HEK293 (cell line): ENCODE measurements around the gene MRRF.

ENCODE experiments used
- CTCF ChIA-PET: fragments of 350-600 bp; formaldehyde crosslinking; extraction: SDS; loops from one replicate; lab custom pipeline; 2021; ENCODE audit warnings: antibody characterized with exemption; lab: Yijun Ruan, JAX
- POLR2A ChIA-PET: fragments of 300-600 bp; formaldehyde crosslinking; extraction: SDS; loops from one replicate; lab custom pipeline; 2020; ENCODE audit warnings: antibody characterized with exemption, inconsistent platforms; lab: Yijun Ruan, JAX
- H3K27ac ChIP-seq: fragments of 200-500 bp; sonication (Bioruptor generic); 2 replicates; pipeline ENCODE4 v1.5.1; 2014; ENCODE audit warnings: low read depth, low read length, control low read depth, inconsistent platforms; ENCODE audit errors: extremely low read depth
- H3K36me3 ChIP-seq, 2 experiments: fragments of 200-500 bp in 1 of 2; sonication (Bioruptor generic) in 1 of 2; 1 replicate in 1 of 2; 2 replicates in 1 of 2; pipeline ENCODE4 v1.5.1; 2014 to 2017; ENCODE audit warnings: inconsistent platforms in 2 of 2, low read length in 2 of 2; ENCODE audit not compliant: control insufficient read depth in 2 of 2, insufficient read depth in 1 of 2
- H3K4me1 ChIP-seq: fragments of 200-500 bp; sonication (Bioruptor generic); 2 replicates; pipeline ENCODE4 v1.5.1; 2014; ENCODE audit warnings: mild to moderate bottlenecking, low read length, inconsistent platforms; ENCODE audit not compliant: control insufficient read depth, insufficient read depth
- H3K4me3 ChIP-seq: 2 replicates; pipeline ENCODE4 v1.5.1; 2011; ENCODE audit warnings: low read depth, mild to moderate bottlenecking, control low read depth, low read length, moderate library complexity
- H3K9me3 ChIP-seq: fragments of 200-500 bp; sonication (Bioruptor generic); 2 replicates; pipeline ENCODE4 v1.5.1; 2014; ENCODE audit warnings: low read depth, low read length, inconsistent platforms; ENCODE audit not compliant: control insufficient read depth, insufficient read depth
- BCL6B ChIP-seq: fragments of 450-650 bp; formaldehyde crosslinking; IDR thresholded peaks from 2 replicates; pipeline ENCODE4 v1.5.1; 2017; ENCODE audit warnings: missing biosample characterization, missing genetic modification characterization
- RBAK ChIP-seq: fragments of 450-650 bp; formaldehyde crosslinking; IDR thresholded peaks from 2 replicates; pipeline ENCODE4 v1.5.1; 2016; ENCODE audit warnings: missing biosample characterization, missing genetic modification characterization
- SALL2 ChIP-seq: fragments of 450-650 bp; formaldehyde crosslinking; IDR thresholded peaks from 2 replicates; pipeline ENCODE4 v1.5.0; 2017; ENCODE audit warnings: missing biosample characterization, mild to moderate bottlenecking, missing genetic modification characterization, borderline replicate concordance
- ZBTB20 ChIP-seq: fragments of 450-650 bp; formaldehyde crosslinking; IDR thresholded peaks from 2 replicates; pipeline ENCODE4 v1.5.1; 2016; ENCODE audit warnings: missing biosample characterization, missing genetic modification characterization
- ZNF423 ChIP-seq: fragments of 450-650 bp; formaldehyde crosslinking; IDR thresholded peaks from 2 replicates; pipeline ENCODE4 v1.5.1; 2016; ENCODE audit warnings: missing biosample characterization, missing genetic modification characterization
- ZNF530 ChIP-seq: fragments of 450-650 bp; formaldehyde crosslinking; IDR thresholded peaks from 2 replicates; pipeline ENCODE4 v1.5.1; 2016; ENCODE audit warnings: low read depth, missing biosample characterization, missing genetic modification characterization
- ZNF600 ChIP-seq: fragments of 450-650 bp; formaldehyde crosslinking; IDR thresholded peaks from 2 replicates; pipeline ENCODE4 v1.5.1; 2016; ENCODE audit warnings: missing biosample characterization, missing genetic modification characterization
- ZNF621 ChIP-seq: fragments of 450-650 bp; formaldehyde crosslinking; IDR thresholded peaks from 2 replicates; pipeline ENCODE4 v1.5.1; 2017; ENCODE audit warnings: missing biosample characterization, missing genetic modification characterization
- ZNF645 ChIP-seq: fragments of 450-650 bp; formaldehyde crosslinking; IDR thresholded peaks from 2 replicates; pipeline ENCODE4; 2016; ENCODE audit warnings: missing biosample characterization, missing genetic modification characterization
- ZNF747 ChIP-seq: fragments of 450-650 bp; formaldehyde crosslinking; IDR thresholded peaks from 2 replicates; pipeline ENCODE4 v1.5.1; 2016; ENCODE audit warnings: missing biosample characterization, missing genetic modification characterization
- ZNF830 ChIP-seq: fragments of 450-650 bp; IDR thresholded peaks from 2 replicates; pipeline ENCODE4 v1.5.0; 2018; ENCODE audit warnings: missing biosample characterization, missing genetic modification characterization, low read depth, mild to moderate bottlenecking, moderate library complexity
- ZSCAN23 ChIP-seq: fragments of 450-650 bp; formaldehyde crosslinking; IDR thresholded peaks from 2 replicates; pipeline ENCODE4 v1.5.1; 2016; ENCODE audit warnings: missing biosample characterization, missing genetic modification characterization
- TF ChIP-seq, protein P1 (sequence below): fragments of 450-650 bp; formaldehyde crosslinking; conservative IDR thresholded peaks from 2 replicates; pipeline ENCODE4 v1.5.1; 2016; ENCODE audit warnings: low read depth, missing biosample characterization, missing genetic modification characterization
- TF ChIP-seq, protein P2 (sequence below): fragments of 450-650 bp; formaldehyde crosslinking; IDR thresholded peaks from 2 replicates; pipeline ENCODE4 v1.5.0; 2017; ENCODE audit warnings: missing biosample characterization, missing genetic modification characterization, borderline replicate concordance
- TF ChIP-seq, protein P3 (sequence below): fragments of 450-650 bp; formaldehyde crosslinking; IDR thresholded peaks from 2 replicates; pipeline ENCODE4 v1.5.1; 2016; ENCODE audit warnings: missing biosample characterization, missing genetic modification characterization
- TF ChIP-seq, protein P4 (sequence below): fragments of 450-650 bp; IDR thresholded peaks from 2 replicates; pipeline ENCODE4 v1.5.1; 2018; ENCODE audit warnings: missing biosample characterization, mild to moderate bottlenecking, missing genetic modification characterization
- TF ChIP-seq, protein P5 (sequence below): fragments of 450-650 bp; formaldehyde crosslinking; IDR thresholded peaks from 2 replicates; pipeline ENCODE4 v1.5.1; 2016; ENCODE audit warnings: missing biosample characterization, missing genetic modification characterization
- TF ChIP-seq, protein P6 (sequence below): fragments of 450-650 bp; formaldehyde crosslinking; IDR thresholded peaks from 2 replicates; pipeline ENCODE4 v1.5.1; 2016; ENCODE audit warnings: missing biosample characterization, missing genetic modification characterization

The MRRF gene

DNA sequence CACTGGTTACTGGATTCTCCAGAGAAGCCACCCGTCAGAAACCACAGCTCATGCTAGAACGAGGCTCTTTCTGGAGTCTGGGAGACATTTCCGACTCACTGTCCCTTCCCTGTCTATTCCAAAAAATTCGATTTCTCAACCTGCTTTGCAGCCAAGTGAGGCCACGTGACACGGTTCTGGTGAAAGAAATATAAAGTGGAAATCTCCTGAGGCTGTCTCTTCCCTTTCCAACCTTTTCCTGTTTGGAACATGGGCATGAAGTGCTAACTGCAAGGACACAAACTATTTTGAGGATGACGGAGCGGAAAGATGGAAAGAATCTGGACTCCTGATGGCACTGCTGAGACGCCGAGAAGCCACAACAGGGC, 100.1 kb downstream of the MRRF start (continued):
- no peak for TF ChIP-seq ZBTB20 (tag by site-specific recombination)
- no peak for TF ChIP-seq ZNF423
- TF ChIP-seq, all 188 proteins: peak for 0

DNA sequence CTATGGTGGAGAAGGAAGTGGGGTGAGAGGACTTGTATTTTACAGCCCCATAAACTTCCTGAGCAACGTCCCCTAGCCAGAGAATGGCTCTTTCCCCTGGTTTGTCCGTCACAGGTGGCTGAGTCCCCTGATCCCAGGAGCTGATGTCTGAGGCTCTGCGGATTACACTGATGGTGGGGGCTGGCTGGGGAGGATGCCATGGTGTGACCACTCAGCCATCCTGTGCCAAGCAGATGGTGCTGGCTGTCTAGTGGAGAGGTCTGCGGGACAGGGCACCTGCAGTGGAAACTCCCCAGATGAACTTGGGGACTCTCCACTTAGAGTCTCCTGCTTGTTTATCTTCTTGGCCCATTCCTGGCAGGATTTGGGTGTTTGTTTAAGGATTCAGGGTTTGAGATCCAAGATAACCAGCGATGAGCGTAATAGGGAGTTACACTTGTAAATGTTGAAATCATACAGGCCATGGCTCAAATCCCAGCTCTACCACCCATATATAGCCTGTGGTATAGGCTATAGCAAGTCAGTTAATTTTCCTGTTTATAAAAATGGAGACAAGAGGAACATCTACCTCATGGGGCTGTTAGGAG, 101.5 kb downstream of the MRRF start:
- no peaks in the 10 kb centered on the region for H3K36me3 ChIP-seq
- no peak overlapping the region for H3K27ac ChIP-seq
- no peaks in the 10 kb centered on the region for H3K9me3 ChIP-seq
- CTCF ChIA-PET = interaction anchor here (0.6 to 1.2 kb wide), 3 partner anchors 16 to 266 kb away, joined by 3 to 9 read pairs (median 4); no protein-coding TSS in a partner anchor
- no peak overlapping the region for H3K4me3 ChIP-seq
- H3K4me1 ChIP-seq = no peaks in the 10 kb centered on the region
- POLR2A ChIA-PET = no interaction called here
- TF ChIP-seq ZNF530 (tag by site-specific recombination) = no peak
- TF ChIP-seq ZNF645 (tag by site-specific recombination) = no peak
- TF ChIP-seq, protein P1, sequence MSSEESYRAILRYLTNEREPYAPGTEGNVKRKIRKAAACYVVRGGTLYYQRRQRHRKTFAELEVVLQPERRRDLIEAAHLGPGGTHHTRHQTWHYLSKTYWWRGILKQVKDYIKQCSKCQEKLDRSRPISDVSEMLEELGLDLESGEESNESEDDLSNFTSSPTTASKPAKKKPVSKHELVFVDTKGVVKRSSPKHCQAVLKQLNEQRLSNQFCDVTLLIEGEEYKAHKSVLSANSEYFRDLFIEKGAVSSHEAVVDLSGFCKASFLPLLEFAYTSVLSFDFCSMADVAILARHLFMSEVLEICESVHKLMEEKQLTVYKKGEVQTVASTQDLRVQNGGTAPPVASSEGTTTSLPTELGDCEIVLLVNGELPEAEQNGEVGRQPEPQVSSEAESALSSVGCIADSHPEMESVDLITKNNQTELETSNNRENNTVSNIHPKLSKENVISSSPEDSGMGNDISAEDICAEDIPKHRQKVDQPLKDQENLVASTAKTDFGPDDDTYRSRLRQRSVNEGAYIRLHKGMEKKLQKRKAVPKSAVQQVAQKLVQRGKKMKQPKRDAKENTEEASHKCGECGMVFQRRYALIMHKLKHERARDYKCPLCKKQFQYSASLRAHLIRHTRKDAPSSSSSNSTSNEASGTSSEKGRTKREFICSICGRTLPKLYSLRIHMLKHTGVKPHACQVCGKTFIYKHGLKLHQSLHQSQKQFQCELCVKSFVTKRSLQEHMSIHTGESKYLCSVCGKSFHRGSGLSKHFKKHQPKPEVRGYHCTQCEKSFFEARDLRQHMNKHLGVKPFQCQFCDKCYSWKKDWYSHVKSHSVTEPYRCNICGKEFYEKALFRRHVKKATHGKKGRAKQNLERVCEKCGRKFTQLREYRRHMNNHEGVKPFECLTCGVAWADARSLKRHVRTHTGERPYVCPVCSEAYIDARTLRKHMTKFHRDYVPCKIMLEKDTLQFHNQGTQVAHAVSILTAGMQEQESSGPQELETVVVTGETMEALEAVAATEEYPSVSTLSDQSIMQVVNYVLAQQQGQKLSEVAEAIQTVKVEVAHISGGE = no peak
- TF ChIP-seq BCL6B (tag by site-specific recombination) = no peak
- TF ChIP-seq, protein P2, sequence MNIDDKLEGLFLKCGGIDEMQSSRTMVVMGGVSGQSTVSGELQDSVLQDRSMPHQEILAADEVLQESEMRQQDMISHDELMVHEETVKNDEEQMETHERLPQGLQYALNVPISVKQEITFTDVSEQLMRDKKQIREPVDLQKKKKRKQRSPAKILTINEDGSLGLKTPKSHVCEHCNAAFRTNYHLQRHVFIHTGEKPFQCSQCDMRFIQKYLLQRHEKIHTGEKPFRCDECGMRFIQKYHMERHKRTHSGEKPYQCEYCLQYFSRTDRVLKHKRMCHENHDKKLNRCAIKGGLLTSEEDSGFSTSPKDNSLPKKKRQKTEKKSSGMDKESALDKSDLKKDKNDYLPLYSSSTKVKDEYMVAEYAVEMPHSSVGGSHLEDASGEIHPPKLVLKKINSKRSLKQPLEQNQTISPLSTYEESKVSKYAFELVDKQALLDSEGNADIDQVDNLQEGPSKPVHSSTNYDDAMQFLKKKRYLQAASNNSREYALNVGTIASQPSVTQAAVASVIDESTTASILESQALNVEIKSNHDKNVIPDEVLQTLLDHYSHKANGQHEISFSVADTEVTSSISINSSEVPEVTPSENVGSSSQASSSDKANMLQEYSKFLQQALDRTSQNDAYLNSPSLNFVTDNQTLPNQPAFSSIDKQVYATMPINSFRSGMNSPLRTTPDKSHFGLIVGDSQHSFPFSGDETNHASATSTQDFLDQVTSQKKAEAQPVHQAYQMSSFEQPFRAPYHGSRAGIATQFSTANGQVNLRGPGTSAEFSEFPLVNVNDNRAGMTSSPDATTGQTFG (tag by site-specific recombination) = no peak
- TF ChIP-seq ZNF621 (tag by site-specific recombination) = no peak
- TF ChIP-seq, protein P3, sequence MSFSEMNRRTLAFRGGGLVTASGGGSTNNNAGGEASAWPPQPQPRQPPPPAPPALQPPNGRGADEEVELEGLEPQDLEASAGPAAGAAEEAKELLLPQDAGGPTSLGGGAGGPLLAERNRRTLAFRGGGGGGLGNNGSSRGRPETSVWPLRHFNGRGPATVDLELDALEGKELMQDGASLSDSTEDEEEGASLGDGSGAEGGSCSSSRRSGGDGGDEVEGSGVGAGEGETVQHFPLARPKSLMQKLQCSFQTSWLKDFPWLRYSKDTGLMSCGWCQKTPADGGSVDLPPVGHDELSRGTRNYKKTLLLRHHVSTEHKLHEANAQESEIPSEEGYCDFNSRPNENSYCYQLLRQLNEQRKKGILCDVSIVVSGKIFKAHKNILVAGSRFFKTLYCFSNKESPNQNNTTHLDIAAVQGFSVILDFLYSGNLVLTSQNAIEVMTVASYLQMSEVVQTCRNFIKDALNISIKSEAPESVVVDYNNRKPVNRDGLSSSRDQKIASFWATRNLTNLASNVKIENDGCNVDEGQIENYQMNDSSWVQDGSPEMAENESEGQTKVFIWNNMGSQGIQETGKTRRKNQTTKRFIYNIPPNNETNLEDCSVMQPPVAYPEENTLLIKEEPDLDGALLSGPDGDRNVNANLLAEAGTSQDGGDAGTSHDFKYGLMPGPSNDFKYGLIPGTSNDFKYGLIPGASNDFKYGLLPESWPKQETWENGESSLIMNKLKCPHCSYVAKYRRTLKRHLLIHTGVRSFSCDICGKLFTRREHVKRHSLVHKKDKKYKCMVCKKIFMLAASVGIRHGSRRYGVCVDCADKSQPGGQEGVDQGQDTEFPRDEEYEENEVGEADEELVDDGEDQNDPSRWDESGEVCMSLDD = no peak
- TF ChIP-seq ZNF747 = no peak
- TF ChIP-seq ZNF830 = no peak
- no peak for TF ChIP-seq SALL2
- no peak for TF ChIP-seq ZNF600 (tag by site-specific recombination)
- TF ChIP-seq, protein P4, sequence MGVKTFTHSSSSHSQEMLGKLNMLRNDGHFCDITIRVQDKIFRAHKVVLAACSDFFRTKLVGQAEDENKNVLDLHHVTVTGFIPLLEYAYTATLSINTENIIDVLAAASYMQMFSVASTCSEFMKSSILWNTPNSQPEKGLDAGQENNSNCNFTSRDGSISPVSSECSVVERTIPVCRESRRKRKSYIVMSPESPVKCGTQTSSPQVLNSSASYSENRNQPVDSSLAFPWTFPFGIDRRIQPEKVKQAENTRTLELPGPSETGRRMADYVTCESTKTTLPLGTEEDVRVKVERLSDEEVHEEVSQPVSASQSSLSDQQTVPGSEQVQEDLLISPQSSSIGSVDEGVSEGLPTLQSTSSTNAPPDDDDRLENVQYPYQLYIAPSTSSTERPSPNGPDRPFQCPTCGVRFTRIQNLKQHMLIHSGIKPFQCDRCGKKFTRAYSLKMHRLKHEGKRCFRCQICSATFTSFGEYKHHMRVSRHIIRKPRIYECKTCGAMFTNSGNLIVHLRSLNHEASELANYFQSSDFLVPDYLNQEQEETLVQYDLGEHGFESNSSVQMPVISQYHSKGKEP (tag by site-specific recombination) = no peak
- TF ChIP-seq, protein P5, sequence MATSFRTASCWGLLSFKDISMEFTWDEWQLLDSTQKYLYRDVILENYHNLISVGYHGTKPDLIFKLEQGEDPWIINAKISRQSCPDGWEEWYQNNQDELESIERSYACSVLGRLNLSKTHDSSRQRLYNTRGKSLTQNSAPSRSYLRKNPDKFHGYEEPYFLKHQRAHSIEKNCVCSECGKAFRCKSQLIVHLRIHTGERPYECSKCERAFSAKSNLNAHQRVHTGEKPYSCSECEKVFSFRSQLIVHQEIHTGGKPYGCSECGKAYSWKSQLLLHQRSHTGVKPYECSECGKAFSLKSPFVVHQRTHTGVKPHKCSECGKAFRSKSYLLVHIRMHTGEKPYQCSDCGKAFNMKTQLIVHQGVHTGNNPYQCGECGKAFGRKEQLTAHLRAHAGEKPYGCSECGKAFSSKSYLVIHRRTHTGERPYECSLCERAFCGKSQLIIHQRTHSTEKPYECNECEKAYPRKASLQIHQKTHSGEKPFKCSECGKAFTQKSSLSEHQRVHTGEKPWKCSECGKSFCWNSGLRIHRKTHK (tag by site-specific recombination) = no peak
- TF ChIP-seq ZSCAN23 (tag by site-specific recombination) = no peak
- TF ChIP-seq, protein P6, sequence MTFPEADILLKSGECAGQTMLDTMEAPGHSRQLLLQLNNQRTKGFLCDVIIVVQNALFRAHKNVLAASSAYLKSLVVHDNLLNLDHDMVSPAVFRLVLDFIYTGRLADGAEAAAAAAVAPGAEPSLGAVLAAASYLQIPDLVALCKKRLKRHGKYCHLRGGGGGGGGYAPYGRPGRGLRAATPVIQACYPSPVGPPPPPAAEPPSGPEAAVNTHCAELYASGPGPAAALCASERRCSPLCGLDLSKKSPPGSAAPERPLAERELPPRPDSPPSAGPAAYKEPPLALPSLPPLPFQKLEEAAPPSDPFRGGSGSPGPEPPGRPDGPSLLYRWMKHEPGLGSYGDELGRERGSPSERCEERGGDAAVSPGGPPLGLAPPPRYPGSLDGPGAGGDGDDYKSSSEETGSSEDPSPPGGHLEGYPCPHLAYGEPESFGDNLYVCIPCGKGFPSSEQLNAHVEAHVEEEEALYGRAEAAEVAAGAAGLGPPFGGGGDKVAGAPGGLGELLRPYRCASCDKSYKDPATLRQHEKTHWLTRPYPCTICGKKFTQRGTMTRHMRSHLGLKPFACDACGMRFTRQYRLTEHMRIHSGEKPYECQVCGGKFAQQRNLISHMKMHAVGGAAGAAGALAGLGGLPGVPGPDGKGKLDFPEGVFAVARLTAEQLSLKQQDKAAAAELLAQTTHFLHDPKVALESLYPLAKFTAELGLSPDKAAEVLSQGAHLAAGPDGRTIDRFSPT (tag by site-specific recombination) = no peak
- TF ChIP-seq RBAK (tag by site-specific recombination) = no peak
